SK-N-SH (cell line): ENCODE results near the gene BOK.

ENCODE experiments used
- EP300 ChIP-seq, 2 experiments: IDR thresholded peaks; 2 replicates each; pipeline versions ENCODE4 v1.4.0 to v1.6.1; 2012; ENCODE audit warnings: borderline replicate concordance in 1 of 2, low read depth in 1 of 2, low read length in 1 of 2
- MXI1 ChIP-seq: IDR thresholded peaks from 2 replicates; pipeline ENCODE4 v1.6.1; 2012; ENCODE audit warnings: mild to moderate bottlenecking, low read depth, low read length, improper control_type of control experiment
- TF ChIP-seq, protein P1 (sequence below): IDR thresholded peaks from 2 replicates; pipeline ENCODE4 v1.4.0; 2012; ENCODE audit warnings: low read depth
- TF ChIP-seq, protein P2 (sequence below): IDR thresholded peaks from 2 replicates; pipeline ENCODE4 v1.6.1; 2012; ENCODE audit warnings: mild to moderate bottlenecking, low read depth, low read length, moderate library complexity

DNA sequence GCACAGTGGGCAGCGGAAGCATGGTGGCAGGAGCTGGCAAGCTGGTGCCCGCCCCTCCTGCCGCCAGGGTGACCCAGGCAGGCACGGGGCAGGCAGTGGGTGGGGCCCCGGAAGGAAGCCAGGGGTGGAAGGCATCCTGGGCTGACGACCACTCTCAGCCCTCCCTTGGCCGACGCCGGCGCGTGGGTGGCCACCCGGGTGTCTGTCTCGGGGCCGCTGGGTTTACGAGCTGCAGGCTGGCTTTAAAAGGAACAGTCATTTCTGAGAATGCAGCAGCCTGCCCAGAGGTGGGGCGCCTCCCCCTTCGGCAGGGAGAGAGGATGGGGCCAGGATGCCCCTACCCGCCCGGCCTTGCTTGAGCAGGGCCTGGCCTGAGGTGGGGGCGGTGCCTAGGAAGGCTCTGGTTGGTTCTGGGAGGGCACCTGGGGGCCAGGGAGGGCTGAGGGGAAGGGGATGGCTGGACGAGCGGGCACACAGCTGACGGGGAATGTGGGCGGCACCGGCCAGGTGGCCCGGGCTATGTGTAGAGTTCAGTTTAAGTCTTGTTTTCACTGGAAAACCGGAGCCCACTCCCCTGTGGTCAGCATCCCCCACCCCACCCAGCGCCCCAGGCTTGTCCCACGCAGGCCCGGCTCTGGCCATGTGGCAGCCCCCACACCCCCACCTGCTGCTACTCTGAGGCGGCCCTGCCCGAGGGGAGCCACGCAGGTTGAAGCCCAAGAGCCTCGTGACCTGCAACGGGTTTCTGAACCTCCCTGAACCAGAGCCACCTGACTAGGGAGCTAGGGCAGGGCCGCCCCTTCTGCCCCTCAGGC is 6.3 kb downstream of the BOK start:
- TF ChIP-seq, protein P1, sequence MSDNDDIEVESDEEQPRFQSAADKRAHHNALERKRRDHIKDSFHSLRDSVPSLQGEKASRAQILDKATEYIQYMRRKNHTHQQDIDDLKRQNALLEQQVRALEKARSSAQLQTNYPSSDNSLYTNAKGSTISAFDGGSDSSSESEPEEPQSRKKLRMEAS = no peak
- TF ChIP-seq MXI1 (no peak), EP300 (IDR thresholded peaks at IDR 0.05; ENCODE audit: borderline replicate concordance in 1 of 2, low read depth in 1 of 2, low read length in 1 of 2) (no peak)
- TF ChIP-seq, protein P2, sequence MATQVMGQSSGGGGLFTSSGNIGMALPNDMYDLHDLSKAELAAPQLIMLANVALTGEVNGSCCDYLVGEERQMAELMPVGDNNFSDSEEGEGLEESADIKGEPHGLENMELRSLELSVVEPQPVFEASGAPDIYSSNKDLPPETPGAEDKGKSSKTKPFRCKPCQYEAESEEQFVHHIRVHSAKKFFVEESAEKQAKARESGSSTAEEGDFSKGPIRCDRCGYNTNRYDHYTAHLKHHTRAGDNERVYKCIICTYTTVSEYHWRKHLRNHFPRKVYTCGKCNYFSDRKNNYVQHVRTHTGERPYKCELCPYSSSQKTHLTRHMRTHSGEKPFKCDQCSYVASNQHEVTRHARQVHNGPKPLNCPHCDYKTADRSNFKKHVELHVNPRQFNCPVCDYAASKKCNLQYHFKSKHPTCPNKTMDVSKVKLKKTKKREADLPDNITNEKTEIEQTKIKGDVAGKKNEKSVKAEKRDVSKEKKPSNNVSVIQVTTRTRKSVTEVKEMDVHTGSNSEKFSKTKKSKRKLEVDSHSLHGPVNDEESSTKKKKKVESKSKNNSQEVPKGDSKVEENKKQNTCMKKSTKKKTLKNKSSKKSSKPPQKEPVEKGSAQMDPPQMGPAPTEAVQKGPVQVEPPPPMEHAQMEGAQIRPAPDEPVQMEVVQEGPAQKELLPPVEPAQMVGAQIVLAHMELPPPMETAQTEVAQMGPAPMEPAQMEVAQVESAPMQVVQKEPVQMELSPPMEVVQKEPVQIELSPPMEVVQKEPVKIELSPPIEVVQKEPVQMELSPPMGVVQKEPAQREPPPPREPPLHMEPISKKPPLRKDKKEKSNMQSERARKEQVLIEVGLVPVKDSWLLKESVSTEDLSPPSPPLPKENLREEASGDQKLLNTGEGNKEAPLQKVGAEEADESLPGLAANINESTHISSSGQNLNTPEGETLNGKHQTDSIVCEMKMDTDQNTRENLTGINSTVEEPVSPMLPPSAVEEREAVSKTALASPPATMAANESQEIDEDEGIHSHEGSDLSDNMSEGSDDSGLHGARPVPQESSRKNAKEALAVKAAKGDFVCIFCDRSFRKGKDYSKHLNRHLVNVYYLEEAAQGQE = no peak
